ENCODE results near the gene OR51B5. TPM values are rescaled to one million over a fixed set of nuclear protein-coding genes. Genes with fewer than 3 reads are reported as not detected.
"Not testable (repeated sequence)": the region's sequence is repeated elsewhere in the genome, so short reads cannot be mapped to it uniquely, and the experiment has no call there.

Gene OR51B5
- polyA plus RNA-seq, 1 donor, result 0.30 TPM

DNA sequence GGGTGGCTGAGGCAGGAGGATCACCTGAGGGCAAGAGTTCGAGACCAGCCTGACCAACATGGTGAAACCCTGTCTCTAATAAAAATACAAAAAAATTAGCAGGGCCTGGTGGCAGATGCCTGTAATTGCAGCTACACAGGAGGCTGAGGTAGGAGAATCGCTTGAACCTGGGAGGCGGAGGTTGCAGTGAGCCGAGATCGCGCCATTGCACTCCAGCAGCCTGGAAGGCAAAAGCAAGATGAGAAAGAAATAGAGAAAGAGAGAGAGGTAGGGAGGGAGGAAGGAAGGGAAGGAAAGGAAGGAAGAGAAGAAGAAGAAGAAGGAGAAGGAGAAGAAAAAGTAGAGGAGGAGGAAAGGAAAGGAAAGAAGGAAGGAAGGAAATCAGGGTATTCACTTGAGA, 23.0 kb upstream of the OR51B5 start:
- H3K27ac ChIP-seq (ENCODE audit: low read length); H3K4me1 ChIP-seq (ENCODE audit: control insufficient read depth, insufficient read depth, low read length); DNase-seq; H3K36me3 ChIP-seq (ENCODE audit: control insufficient read depth, insufficient read depth, low read length); H3K9me3 ChIP-seq (ENCODE audit: control insufficient read depth, low read depth, low read length); H3K27me3 ChIP-seq (ENCODE audit: control insufficient read depth, insufficient read depth, low read length); H3K4me3 ChIP-seq (ENCODE audit: low read length): not testable (repeated sequence)
- WGBS (ENCODE audit: insufficient coverage, low lambda C conversion rate), result 78% methylated on average over 3 of the region's 6 CpGs

DNA sequence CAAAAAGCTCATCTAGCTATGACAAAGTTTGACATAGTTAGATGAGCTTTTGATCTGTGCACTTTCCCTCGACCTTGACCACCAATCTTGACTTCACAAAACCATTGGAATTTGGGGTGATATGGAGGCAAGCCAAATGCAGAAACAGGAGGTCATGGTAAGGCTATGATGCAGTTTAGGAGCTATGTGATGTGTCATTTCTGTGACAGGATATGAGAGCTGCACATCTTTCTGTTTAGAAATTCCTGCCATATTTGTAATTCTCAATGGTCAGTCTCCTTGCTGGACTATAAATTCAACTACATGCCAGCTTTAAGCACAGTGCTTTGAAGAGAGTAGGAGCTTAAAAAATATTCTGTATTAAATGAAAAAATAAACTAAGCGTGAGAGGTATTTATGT, 20.9 kb upstream of the OR51B5 start:
- no peak for DNase-seq
- no peaks in the 10 kb centered on the region for H3K27me3 ChIP-seq (ENCODE audit: control insufficient read depth, insufficient read depth, low read length)
- H3K4me1 ChIP-seq (ENCODE audit: control insufficient read depth, insufficient read depth, low read length), result no peaks in the 10 kb centered on the region
- no CpG with 5 or more reads among the region's 2 CpGs for WGBS (ENCODE audit: insufficient coverage, low lambda C conversion rate)
- H3K27ac ChIP-seq (ENCODE audit: low read length), result no peak overlapping the region
- H3K9me3 ChIP-seq (ENCODE audit: control insufficient read depth, low read depth, low read length), result no peaks in the 10 kb centered on the region
- no peaks in the 10 kb centered on the region for H3K36me3 ChIP-seq (ENCODE audit: control insufficient read depth, insufficient read depth, low read length)
- H3K4me3 ChIP-seq (ENCODE audit: low read length), result no peak overlapping the region

DNA sequence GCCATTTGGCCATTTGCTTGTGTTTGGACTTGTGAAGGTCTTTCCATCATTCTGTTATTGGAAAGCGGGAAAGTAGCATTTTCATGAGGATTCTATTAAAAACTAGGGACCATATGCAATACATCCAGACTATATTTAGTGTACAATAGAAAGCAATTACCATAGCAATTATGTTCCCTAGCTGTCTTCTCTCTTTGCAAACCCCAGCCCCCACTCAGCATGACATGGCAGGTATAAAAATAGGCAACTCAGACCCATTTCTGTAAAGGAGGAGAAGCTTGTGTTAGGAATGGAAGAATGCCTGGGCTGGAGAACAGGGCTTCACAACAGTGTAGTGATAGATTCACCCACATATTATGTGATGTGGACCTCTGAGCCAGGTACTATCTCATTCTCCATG, 20.4 kb upstream of the OR51B5 start:
- H3K27me3 ChIP-seq (ENCODE audit: control insufficient read depth, insufficient read depth, low read length), result no peaks in the 10 kb centered on the region
- no peaks in the 10 kb centered on the region for H3K4me1 ChIP-seq (ENCODE audit: control insufficient read depth, insufficient read depth, low read length)
- WGBS (ENCODE audit: insufficient coverage, low lambda C conversion rate), result no CpG with 5 or more reads among the region's 1 CpG
- H3K27ac ChIP-seq (ENCODE audit: low read length), result no peak overlapping the region
- no peak overlapping the region for H3K4me3 ChIP-seq (ENCODE audit: low read length)
- DNase-seq, result no peak
- no peaks in the 10 kb centered on the region for H3K36me3 ChIP-seq (ENCODE audit: control insufficient read depth, insufficient read depth, low read length)
- H3K9me3 ChIP-seq (ENCODE audit: control insufficient read depth, low read depth, low read length), result no peaks in the 10 kb centered on the region

DNA sequence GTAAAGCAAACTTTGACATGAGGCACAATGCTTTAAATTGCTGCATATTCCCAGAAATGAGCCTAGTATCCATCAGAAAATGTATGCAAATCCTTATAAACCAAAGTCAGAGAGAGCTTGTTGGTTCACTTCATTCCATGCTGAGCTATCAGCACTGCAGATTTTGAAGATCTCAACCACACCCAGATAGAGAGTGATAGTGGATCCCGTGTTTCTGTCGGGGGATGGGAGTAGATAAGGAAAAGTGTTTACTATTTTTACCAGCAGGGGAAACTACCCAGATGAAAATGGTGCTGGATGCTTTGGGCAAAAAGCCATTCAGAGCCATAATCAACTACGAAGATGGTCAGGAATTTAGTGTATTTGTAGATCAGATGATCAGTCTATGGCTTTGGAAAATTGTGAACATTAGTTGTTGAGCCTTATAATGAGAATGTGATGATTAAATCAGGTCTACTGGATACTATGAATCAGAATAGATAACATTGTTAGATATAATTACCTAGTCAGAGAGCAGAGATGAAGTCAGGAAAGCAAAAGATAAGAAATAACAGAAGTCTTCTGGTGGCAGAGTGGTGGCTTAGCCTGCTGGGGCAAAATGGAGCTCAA, 18.8 kb upstream of the OR51B5 start:
- H3K9me3 ChIP-seq (ENCODE audit: control insufficient read depth, low read depth, low read length), result no peaks in the 10 kb centered on the region
- no peaks in the 10 kb centered on the region for H3K27me3 ChIP-seq (ENCODE audit: control insufficient read depth, insufficient read depth, low read length)
- H3K36me3 ChIP-seq (ENCODE audit: control insufficient read depth, insufficient read depth, low read length), result no peaks in the 10 kb centered on the region
- no peak for DNase-seq
- no peak overlapping the region for H3K27ac ChIP-seq (ENCODE audit: low read length)
- no peak overlapping the region for H3K4me3 ChIP-seq (ENCODE audit: low read length)
- no CpG with 5 or more reads among the region's 3 CpGs for WGBS (ENCODE audit: insufficient coverage, low lambda C conversion rate)
- H3K4me1 ChIP-seq (ENCODE audit: control insufficient read depth, insufficient read depth, low read length), result no peaks in the 10 kb centered on the region

DNA sequence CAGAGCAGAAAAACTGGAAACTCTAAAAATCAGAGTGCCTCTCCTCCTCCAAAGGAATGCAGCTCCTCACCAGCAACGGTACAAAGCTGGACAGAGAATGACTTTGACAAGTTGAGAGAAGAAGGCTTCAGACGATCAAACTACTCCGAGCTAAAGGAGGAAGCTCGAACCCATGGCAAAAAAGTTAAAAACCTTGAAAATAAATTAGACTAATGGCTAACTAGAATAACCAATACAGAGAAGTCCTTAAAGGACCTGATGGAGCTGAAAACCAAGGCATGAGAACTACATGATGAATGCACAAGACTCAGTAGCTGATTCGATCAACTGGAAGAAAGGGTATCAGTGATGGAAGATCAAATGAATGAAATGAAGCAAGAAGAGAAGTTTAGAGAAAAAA, 12.7 kb upstream of the OR51B5 start:
- not testable (repeated sequence) for H3K27me3 ChIP-seq (ENCODE audit: control insufficient read depth, insufficient read depth, low read length); H3K9me3 ChIP-seq (ENCODE audit: control insufficient read depth, low read depth, low read length); H3K4me1 ChIP-seq (ENCODE audit: control insufficient read depth, insufficient read depth, low read length); DNase-seq; H3K27ac ChIP-seq (ENCODE audit: low read length); H3K4me3 ChIP-seq (ENCODE audit: low read length); H3K36me3 ChIP-seq (ENCODE audit: control insufficient read depth, insufficient read depth, low read length)
- WGBS (ENCODE audit: insufficient coverage, low lambda C conversion rate), result no CpG with 5 or more reads among the region's 5 CpGs

DNA sequence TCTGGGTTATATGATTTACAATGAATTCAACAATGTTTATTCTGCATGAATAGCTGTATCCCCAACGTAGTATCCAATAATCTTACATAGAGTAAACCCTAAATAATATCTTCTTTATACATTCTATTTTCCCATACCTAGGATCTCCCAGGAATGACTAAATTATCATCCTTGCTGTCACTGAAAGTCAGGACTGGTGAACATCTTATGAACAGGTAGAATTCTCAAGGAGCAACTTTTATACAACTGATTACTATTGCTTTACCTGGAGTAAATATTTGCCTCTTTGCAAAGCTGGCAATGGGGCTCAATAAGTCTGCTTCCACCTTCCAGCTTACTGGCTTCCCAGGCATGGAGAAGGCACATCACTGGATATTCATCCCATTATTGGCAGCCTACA, 7.9 kb upstream of the OR51B5 start, which contains the start of gene OR51B6:
TSS of gene OR51B6 (plus strand) at position 301 of the 400 bp plus-strand sequence. CDS start at position 301, 0 bp downstream.
- H3K36me3 ChIP-seq (ENCODE audit: control insufficient read depth, insufficient read depth, low read length), result no peaks in the 10 kb centered on the region
- DNase-seq, result no peak
- H3K4me3 ChIP-seq (ENCODE audit: low read length), result no peak within 1 kb of the TSS
- no peaks in the 10 kb centered on the region for H3K9me3 ChIP-seq (ENCODE audit: control insufficient read depth, low read depth, low read length)
- H3K27ac ChIP-seq (ENCODE audit: low read length), result no peak within 1 kb of the TSS
- H3K27me3 ChIP-seq (ENCODE audit: control insufficient read depth, insufficient read depth, low read length), result no peaks in the 10 kb centered on the region
- WGBS (ENCODE audit: insufficient coverage, low lambda C conversion rate), result 80% methylated on average over 1 of the region's 1 CpG
- no peaks in the 10 kb centered on the region for H3K4me1 ChIP-seq (ENCODE audit: control insufficient read depth, insufficient read depth, low read length)

DNA sequence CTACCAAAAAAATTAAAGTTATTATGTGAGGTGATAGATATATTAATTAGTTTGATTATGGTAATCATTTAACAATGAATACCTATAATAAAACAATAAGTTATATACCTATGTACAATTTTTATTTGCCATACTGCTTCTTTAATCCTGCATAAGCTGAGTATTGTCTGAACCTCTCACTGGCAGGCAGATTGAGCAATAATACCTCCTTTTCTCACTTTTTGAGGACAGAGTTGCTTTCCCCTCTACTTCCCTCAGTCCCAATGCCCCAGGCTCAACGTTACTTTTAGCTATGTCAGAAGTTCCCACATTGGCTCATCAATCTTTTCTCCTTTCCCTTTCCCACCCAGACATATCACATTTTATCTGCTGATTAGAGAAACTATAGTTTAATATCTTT, 6.2 kb upstream of the OR51B5 start:
- no peak for DNase-seq
- no peak overlapping the region for H3K27ac ChIP-seq (ENCODE audit: low read length)
- H3K36me3 ChIP-seq (ENCODE audit: control insufficient read depth, insufficient read depth, low read length), result no peaks in the 10 kb centered on the region
- no peaks in the 10 kb centered on the region for H3K4me1 ChIP-seq (ENCODE audit: control insufficient read depth, insufficient read depth, low read length)
- H3K4me3 ChIP-seq (ENCODE audit: low read length), result no peak overlapping the region
- no peaks in the 10 kb centered on the region for H3K9me3 ChIP-seq (ENCODE audit: control insufficient read depth, low read depth, low read length)
- H3K27me3 ChIP-seq (ENCODE audit: control insufficient read depth, insufficient read depth, low read length), result no peaks in the 10 kb centered on the region
- WGBS (ENCODE audit: insufficient coverage, low lambda C conversion rate), result 80% methylated on average over 1 of the region's 1 CpG

DNA sequence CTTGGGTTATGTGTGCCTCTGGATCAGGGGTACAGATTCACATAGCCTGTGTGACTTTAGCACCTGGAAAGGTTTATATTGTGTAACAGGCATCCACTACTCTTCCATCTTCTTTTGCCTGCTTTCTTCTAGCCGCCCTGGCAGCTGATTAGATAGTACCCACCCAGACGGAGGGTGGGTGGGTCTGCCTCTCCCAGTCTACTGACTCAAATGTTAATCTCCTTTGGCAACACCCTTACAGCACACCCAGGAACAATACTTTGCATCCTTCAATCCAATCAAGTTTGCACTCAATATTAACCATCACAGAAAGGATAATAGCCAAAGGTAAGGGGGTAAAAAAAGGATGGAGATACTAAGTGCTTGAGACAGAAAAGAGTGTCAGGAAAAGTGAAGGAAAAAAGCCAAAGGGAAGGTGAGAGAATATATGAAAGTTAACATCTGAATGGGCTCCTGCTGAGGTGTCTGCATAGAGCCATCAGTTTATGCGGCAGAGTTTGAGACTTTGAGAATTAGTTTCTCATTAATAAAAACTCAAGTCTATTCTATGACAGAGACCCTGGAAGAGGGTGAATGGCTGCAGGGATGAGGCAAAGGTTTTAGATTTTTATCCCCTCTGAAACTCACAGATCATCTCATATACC, 5.3 kb upstream of the OR51B5 start:
- H3K27me3 ChIP-seq (ENCODE audit: control insufficient read depth, insufficient read depth, low read length), result no peaks in the 10 kb centered on the region
- H3K4me1 ChIP-seq (ENCODE audit: control insufficient read depth, insufficient read depth, low read length), result no peaks in the 10 kb centered on the region
- WGBS (ENCODE audit: insufficient coverage, low lambda C conversion rate), result no CpG with 5 or more reads among the region's 3 CpGs
- DNase-seq, result no peak
- H3K9me3 ChIP-seq (ENCODE audit: control insufficient read depth, low read depth, low read length), result no peaks in the 10 kb centered on the region
- no peak overlapping the region for H3K4me3 ChIP-seq (ENCODE audit: low read length)
- no peaks in the 10 kb centered on the region for H3K36me3 ChIP-seq (ENCODE audit: control insufficient read depth, insufficient read depth, low read length)
- H3K27ac ChIP-seq (ENCODE audit: low read length), result no peak overlapping the region

DNA sequence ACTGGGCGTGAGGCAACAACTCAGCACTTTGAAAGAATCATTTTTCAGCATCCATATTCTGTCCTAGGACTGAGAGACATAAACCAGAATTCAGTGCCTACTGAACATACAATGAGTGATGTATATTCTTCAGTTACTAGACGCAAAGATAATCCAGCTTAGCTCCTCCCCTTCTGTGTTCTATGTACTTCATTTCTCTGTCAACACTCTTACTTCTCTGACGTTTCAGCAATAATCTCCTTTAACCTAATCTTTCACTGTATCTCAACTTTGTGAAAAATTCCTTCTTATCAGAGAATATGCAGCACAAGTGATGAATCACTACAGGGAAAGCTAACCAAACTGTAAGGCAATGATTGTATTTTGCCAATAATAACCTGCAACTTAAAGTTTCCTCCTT, 2.5 kb upstream of the OR51B5 start:
- Histone ChIP-seq H3K9me3 (ENCODE audit: control insufficient read depth, low read depth, low read length) (no peaks in the 10 kb centered on the region), H3K4me1 (ENCODE audit: control insufficient read depth, insufficient read depth, low read length) (no peaks in the 10 kb centered on the region), H3K27me3 (ENCODE audit: control insufficient read depth, insufficient read depth, low read length) (no peaks in the 10 kb centered on the region), H3K36me3 (ENCODE audit: control insufficient read depth, insufficient read depth, low read length) (no peaks in the 10 kb centered on the region), H3K27ac (ENCODE audit: low read length) (no peak overlapping the region), H3K4me3 (ENCODE audit: low read length) (no peak overlapping the region)
- WGBS (ENCODE audit: insufficient coverage, low lambda C conversion rate), result 29% methylated on average over 1 of the region's 3 CpGs
- DNase-seq, result no peak

DNA sequence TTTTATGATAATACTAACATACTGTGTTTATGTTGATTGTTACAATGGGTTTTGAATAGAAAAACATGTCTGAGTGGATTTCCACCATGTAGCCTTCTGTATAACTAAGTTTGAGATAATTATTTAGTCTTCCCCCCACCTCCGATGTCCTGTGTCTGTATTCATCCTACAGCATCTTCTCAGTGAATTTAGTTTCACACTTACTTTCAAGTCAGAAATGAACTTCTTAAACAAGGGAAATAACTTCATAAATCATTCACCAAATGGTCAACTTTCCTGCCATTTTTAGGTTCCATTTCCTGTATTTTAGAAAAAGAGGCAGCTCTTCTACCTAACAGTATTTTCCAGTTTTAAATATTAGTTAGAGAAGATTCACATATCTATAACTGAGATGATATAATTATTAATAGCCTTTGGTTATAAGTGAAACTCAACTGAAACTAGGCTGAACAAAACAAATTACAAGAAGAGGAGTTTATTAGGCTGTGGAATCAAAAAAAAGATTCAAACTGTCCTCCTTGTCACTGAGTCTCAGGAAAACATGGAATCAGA, 3.5 kb downstream of the OR51B5 start:
- WGBS (ENCODE audit: insufficient coverage, low lambda C conversion rate), result no CpG with 5 or more reads among the region's 1 CpG
- DNase-seq, result no peak
- H3K9me3 ChIP-seq (ENCODE audit: control insufficient read depth, low read depth, low read length), result no peaks in the 10 kb centered on the region
- H3K4me3 ChIP-seq (ENCODE audit: low read length), result no peak overlapping the region
- H3K4me1 ChIP-seq (ENCODE audit: control insufficient read depth, insufficient read depth, low read length), result no peaks in the 10 kb centered on the region
- no peaks in the 10 kb centered on the region for H3K27me3 ChIP-seq (ENCODE audit: control insufficient read depth, insufficient read depth, low read length)
- no peak overlapping the region for H3K27ac ChIP-seq (ENCODE audit: low read length)
- no peaks in the 10 kb centered on the region for H3K36me3 ChIP-seq (ENCODE audit: control insufficient read depth, insufficient read depth, low read length)

DNA sequence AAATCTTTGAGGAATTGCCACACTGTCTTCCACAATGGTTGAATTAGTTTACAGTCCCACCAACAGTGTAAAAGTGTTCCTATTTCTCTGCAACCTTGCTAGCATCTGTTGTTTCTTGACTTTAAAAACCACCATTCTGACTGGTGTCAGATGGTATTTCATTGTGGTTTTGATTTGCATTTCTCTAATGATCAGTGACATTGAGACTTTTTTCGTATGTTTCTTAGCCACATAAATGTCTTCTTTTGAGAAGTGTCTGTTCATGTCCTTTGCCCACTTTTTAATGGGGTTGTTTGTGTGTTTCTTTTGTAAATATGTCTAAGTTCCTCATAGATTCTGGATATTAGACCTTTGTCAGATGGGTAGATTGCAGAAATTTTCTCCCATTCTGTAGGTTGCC, 6.1 kb downstream of the OR51B5 start:
- DNase-seq; H3K4me1 ChIP-seq (ENCODE audit: control insufficient read depth, insufficient read depth, low read length); H3K9me3 ChIP-seq (ENCODE audit: control insufficient read depth, low read depth, low read length); H3K4me3 ChIP-seq (ENCODE audit: low read length); H3K36me3 ChIP-seq (ENCODE audit: control insufficient read depth, insufficient read depth, low read length); H3K27ac ChIP-seq (ENCODE audit: low read length); H3K27me3 ChIP-seq (ENCODE audit: control insufficient read depth, insufficient read depth, low read length): not testable (repeated sequence)
- WGBS (ENCODE audit: insufficient coverage, low lambda C conversion rate), result 86% methylated on average over 1 of the region's 1 CpG
